GM21737 (cell line): ENCODE data around the gene FAM170B.

Source experiments
- ATAC-seq: cut with Tn5 transposase; IDR thresholded peaks from one replicate; pipeline ENCODE4 v1.9.1; 2021; ENCODE audit warnings: mild to moderate bottlenecking, moderate library complexity; ENCODE audit not compliant: unreplicated experiment

Gene FAM170B

GRCh38 chr10:49128854-49129253, 5.0 kb downstream of the FAM170B start:
- no peak for ATAC-seq

DNA sequence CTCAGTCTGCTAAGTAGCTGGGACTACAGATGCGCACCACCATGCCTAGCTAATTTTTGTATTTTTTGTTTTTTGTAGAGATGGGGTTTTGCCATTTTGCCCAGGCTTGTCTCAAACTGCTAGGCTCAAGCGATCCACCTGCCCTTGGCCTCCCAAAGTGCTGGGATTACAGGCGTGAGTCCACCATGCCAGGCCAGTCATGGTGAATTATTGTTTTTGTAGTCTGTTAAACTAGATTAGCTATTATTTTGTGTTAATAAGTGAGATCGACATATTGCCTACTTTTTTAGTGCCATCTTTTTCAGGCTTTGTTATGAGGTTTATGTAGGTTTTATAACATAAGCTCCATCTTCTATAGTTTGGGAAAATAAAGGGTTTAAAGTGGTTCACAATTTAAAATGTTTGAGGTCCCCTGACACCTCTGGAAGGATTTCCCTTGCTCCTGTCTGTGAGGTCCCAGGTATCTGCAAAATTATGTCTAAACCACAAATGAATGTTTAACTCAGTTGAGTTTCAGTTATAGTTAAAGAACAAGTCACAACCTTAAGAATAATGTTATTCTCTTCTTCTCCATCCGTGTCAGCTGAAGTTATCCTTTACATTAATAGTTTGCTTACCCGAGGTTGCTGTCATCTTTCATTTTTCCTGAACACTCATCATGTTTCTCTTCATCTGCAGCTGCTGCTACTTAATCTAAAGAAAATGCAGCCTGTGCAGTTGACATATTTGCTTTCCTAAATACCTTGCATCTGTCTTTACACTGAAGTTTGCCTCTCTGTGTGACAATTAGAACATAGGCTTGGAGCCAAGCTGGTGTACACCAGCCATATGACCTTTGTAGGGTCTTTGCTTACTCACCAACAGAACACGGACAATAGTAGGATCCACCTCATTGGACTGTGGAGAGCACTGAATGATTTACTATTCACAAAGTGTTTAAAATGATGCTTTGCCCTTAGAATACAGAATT, 9.6 kb downstream of the FAM170B start:
- peak; percentile 78 for ATAC-seq

- no peak for ATAC-seq
Measured at GRCh38 chr10:49120911-49121310, 12.9 kb downstream of the FAM170B start.

DNA sequence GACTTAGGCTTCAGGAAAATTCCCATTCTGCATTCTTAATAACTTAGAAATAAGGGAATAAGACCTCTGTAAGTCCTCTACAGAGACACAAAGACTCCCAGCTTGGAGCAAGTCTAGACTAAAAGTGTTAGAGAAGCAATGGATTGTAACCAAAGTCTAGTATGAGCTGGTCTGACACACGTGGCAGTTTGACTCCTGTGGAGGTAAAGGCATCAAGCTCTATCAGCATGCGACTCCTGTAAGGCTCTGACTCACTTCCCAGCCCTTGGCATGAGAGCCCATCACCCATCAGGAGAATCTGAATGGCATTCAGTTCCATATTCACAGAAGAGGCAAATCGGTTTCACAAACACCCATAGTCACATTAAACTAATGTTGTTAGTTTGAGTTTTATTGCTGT, 14.1 kb downstream of the FAM170B start:
- ATAC-seq, result no peak

DNA sequence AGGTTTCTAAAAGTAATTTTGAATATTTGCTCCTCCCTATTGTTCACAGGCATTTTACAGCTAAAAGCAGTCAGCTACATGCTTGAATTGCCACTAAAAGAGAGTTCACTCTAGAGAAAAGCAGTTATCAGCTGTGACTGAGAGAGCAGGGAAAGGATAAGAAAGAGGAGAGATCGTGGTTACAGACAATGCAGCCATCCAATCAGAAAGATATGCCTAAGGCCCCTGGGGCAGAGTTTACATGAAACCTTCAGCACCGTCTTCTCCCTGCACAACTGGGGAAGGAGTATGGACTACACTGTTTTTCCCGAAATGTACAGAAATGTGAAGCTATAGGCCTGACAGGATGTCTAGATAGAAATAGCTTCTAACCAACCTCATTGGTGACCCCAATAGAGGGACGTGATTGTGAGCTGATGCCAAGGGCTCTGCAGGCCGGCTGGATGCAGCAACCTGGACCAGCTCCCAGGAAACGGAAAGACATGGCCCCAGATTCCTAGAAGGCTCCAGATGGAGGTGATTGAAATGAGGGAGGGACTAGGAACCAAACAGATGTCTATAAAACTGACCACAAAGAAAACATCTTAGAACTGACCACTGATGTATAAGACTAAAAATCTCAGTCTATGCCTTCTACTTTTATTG, 15.3 kb downstream of the FAM170B start:
- no peak for ATAC-seq

DNA sequence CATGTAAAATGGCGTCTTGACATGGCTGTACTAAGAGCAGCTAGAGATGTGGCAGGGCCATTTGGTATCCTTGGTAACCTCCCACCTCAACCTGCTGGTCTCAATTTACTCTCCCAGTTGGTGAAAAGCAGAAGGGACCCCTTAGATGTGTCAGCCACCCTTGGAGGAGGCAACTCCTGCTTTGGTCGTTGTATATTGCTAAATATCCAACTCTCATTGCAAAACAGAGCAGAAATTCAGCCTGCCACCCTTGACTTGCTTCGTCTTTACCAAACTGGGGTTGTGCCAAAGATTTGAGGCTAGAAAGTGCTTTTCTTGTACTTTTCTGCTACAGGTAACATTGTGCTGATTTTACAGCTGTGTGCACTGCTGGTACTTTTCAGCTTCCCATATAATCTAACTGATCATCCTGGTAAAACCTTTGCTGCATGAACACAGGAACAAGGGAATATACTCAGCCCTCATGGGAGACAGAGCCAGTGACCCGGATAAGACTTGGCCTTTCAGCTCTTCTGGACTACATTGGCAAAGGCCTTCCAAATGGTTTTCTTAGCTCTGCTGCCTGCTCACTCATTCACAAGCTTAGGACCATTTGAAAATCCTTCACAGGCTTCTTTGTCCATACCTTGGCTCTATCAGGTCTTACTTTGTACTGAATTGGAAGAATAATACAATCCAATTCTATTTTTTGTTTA, 16.3 kb downstream of the FAM170B start:
- ATAC-seq, result no peak

DNA sequence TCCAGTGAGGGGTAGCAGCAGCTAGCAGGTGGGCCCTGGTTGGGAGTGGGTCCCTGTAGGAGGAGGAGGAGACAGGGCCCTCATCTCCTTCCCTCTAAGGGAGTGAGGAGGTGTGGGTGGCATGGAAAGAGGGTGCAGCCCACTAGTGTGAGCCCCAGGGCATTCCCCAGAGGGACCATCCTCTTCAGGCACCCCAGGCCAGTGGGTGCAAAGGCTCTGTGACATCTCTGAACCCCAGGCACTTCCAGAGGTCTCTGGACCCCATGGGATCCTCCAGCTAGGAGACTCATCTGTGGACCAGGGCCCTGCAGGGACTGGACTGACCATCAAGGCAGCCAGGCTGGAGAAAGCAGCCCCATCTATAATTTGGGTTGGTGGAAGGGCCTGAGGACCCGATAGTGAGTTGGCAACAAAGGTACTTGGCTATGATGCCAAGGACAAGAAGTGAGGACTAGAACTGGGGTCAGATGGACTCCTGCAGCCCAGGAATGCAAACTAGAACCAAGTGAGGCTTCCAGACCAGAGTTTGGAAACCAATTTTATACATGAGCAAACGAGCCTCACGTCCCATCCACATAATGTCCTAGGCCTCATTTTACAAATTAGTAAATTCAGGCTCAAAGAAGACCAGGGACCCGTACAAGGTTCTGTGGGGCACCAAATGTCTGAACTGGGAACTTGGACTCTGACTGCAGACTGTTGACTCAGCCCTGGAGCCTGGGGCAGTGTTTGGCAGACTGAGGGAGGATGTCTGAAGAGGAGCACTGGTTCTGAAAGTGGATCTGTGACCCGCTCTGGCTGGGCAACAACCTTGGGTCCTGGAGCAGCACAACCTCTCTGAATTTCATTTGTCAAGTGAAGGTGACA, 17.1 kb downstream of the FAM170B start:
- ATAC-seq, result no peak

GRCh38 chr10:49115796-49116508, 17.9 kb downstream of the FAM170B start:
- no peak for ATAC-seq

- ATAC-seq, result no peak
Measured at GRCh38 chr10:49115015-49115795, 18.6 kb downstream of the FAM170B start, which contains the start of gene VSTM4. Gene VSTM4, minus strand, starts transcription at chr10:49115522. Its CDS starts 37 bp downstream, at chr10:49115485.

DNA sequence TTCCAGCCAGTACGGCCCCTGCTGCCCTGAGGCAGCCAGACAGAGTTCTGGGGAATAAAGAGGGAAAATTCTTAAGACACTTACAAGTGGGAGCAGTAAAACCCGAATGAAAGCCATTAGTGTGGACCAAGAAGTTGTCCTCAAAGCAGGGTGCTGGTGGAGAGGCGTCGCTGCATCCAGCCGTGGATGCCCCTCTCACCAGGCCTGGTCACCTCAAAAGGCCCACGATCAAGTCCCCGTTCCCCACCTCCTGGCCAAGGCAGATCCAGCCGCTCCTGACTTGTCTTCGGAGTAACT, 19.2 kb downstream of the FAM170B start:
- ATAC-seq, result no peak

DNA sequence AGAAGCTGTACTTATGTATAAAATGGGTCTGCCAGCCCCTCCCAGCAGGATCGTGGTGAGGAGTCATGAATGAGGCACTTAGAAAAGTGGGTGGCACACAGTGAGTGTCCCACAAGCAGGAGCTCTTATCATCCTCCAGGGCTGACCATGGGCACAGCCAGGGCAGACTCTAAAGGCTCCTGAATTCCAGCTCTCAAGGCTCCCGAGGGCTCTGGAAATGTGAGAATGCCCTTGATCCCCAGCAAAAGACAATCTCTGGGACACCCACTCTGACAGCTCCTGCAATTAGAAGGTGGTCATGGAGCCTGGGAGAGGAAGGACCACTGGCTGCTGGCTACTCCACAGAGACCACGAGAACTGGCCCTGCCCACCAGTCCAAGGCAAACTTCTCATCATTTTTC, 20.1 kb downstream of the FAM170B start:
- no peak for ATAC-seq

DNA sequence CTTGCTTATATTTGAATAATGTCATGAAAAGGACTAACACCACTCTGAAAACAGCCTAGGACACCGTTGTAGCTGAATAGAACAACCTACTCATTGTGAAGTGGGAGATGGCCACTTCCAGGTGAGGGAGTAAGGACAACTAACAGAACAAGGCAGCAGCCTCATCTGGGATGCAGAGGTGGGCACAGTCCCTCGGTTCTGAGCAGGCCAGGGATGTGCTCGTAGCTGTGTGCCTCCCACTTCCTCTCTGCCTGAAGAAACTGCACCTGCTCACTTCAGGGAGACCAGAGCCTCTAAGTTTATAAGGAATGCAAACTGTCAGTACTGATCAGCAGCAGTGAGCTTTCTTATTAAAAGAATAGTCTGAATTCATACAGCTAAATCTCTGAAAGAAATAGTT, 21.0 kb downstream of the FAM170B start:
- no peak for ATAC-seq

DNA sequence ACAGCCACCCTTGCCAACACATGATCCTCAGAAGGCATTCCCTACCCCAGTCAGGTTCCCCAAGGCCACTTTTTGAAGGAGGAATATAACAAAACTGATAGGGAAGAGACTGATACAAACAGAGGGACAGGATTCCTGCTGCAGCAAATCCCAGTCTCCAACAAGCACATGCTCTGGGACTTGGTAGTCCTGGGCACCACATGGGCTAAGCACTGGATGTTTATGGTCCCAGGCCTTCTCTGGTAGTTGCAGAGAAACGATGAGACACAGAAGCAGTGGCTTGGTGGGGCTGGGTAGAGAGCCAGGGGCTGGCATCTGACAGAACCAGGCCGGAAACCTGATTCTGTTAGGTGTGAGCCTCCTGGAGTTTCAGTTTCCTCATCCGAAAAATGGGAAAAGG, 21.7 kb downstream of the FAM170B start:
- ATAC-seq, result no peak

- no peak for ATAC-seq
Measured at GRCh38 chr10:49111320-49111698, 22.5 kb downstream of the FAM170B start.

GRCh38 chr10:49110684-49111319, 23.0 kb downstream of the FAM170B start:
- no peak for ATAC-seq

DNA sequence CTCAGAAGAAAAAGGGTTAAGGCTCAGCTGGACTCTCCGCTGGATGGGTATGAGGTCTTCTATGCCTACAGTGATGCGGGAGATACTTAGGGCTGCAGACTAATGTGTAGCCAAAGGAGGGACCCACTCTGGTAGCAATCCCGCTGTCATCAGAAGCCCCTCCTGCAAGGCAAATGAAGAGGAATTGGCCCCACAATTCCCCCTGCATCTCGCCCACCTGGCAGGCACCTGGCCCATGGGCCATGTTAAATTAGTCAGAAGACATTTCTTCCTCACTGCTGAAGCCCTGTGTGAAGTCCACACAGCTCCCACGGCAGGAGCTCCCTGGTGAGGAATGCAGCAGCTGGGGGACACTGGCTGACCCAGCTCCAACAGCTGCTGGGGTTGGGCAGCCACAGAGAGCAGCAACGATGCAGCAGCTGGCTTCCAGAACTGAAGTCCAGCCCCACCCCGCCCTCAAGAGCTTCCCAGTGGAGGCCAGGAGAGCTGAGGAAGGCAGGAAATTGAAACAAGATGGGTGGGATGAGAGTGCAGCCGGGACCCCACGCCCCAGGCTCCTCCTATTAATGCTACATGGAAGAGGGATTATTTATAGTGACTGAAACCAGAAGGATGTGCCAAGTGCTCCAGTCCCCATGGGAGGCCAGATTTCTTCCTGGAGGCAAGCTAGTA, 24.0 kb downstream of the FAM170B start:
- ATAC-seq, result no peak

DNA sequence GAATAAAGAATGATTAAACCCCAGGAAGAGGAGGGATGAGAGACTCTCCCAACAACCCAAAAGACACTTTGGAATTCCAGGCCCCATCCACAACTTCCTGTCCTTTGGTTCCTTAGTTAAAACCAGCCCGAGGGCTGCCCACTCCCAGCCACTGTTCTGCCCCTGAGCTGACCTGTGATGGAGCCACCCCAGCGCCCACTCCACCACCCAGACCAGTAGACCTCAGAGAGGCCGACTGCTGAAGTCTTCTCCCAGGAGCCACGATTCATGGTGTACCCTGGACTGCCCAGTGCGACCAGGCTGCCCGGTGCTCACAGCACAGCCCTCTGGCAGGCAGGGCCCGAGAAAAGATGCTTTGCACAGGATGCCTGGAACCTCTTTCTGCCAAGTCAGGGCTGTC, 25.2 kb downstream of the FAM170B start:
- ATAC-seq, result no peak

DNA sequence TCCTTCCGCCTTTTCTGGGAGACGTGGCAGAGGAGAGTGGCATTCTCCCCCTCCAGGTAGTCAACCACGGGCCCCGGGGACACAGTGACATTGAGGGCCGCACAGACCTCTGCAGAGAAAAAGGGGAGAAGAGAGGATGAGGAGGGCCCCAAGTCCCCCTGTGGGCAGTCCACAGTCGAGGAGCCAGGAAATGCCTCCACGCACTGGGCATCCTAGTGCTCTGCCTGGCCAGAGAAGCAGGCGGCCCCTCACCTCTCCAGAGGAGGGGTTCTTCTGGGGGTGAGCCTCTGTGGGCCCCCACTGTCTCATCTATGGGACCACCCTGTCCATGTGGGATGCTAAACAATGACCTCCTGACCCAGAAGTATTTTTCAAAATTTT, 25.9 kb downstream of the FAM170B start:
- no peak for ATAC-seq
